AG10803 (cell line): ENCODE results near the gene RYR2.
A peak's percentile ranks its signal among the peaks of the same experiment; 100 is the strongest.
"Not testable (repeated sequence)": the region's sequence is repeated elsewhere in the genome, so short reads cannot be mapped to it uniquely, and the experiment has no call there.

Experiments used
- DNase-seq: peaks from one replicate; pipeline ENCODE4 v3.0.0; 2010; ENCODE audit warnings: low read depth
- H3K4me3 ChIP-seq: 2 replicates; pipeline ENCODE4 v1.5.1; 2011; ENCODE audit warnings: mild to moderate bottlenecking, low read length, control low read depth
- CTCF ChIP-seq: conservative IDR thresholded peaks from 2 replicates; pipeline ENCODE4 v1.5.1; 2011; ENCODE audit warnings: mild to moderate bottlenecking, low read length, control low read depth, inconsistent platforms

RYR2 gene

GRCh38 chr1:237812061-237812460 is 770.1 kb downstream of the RYR2 start:
- no peak for TF ChIP-seq CTCF
- no peak overlapping the region for H3K4me3 ChIP-seq
- DNase-seq, result no peak

- TF ChIP-seq CTCF, result peak; percentile 9; the same call in 1 of the 2 replicates
- no peak for DNase-seq
These were observed 772.4 kb downstream of the RYR2 start for GRCh38 chr1:237814319-237814924.

GRCh38 chr1:237817277-237817676 is 775.3 kb downstream of the RYR2 start:
- H3K4me3 ChIP-seq, result no peak overlapping the region
- TF ChIP-seq CTCF, result no peak
- DNase-seq, result no peak

More at GRCh38 chr1:237814319-237814924, 772.4 kb downstream of the RYR2 start:
- no peak overlapping the region for H3K4me3 ChIP-seq

- not testable (repeated sequence) for H3K4me3 ChIP-seq, DNase-seq
These were observed 778.6 kb downstream of the RYR2 start for GRCh38 chr1:237820634-237821033.

- DNase-seq, result no peak
- H3K4me3 ChIP-seq, result no peak overlapping the region
- TF ChIP-seq CTCF, result no peak
These were observed 790.9 kb downstream of the RYR2 start for GRCh38 chr1:237832858-237833257.

- DNase-seq, result no peak
- TF ChIP-seq CTCF, result no peak
- no peak overlapping the region for H3K4me3 ChIP-seq
These were observed 792.1 kb downstream of the RYR2 start for GRCh38 chr1:237834048-237834447.

GRCh38 chr1:237834461-237834860 is 792.5 kb downstream of the RYR2 start:
- no peak overlapping the region for H3K4me3 ChIP-seq
- DNase-seq, result no peak
- TF ChIP-seq CTCF, result no peak

- TF ChIP-seq CTCF, result no peak
- DNase-seq, result no peak
- no peak overlapping the region for H3K4me3 ChIP-seq
These were observed 796.3 kb downstream of the RYR2 start for GRCh38 chr1:237838320-237838719.
